GM18861 (cell line): ENCODE measurements around the gene ZNF799.
"Not testable (repeated sequence)": the region's sequence is repeated elsewhere in the genome, so short reads cannot be mapped to it uniquely, and the experiment has no call there.

Source experiments
- ATAC-seq: cut with Tn5 transposase; IDR thresholded peaks from one replicate; pipeline ENCODE4 v1.9.1; 2021; ENCODE audit not compliant: unreplicated experiment

The ZNF799 gene

GRCh38 chr19:12400633-12401502 is at the start of gene ZNF799:
Gene ZNF799 (minus strand): TSS chr19:12401271. CDS start chr19:12401070, 201 bp downstream.
- ATAC-seq = peak; percentile 80

- ATAC-seq = no peak
Measured at GRCh38 chr19:12450844-12451243, 49.8 kb upstream of the ZNF799 start.

DNA sequence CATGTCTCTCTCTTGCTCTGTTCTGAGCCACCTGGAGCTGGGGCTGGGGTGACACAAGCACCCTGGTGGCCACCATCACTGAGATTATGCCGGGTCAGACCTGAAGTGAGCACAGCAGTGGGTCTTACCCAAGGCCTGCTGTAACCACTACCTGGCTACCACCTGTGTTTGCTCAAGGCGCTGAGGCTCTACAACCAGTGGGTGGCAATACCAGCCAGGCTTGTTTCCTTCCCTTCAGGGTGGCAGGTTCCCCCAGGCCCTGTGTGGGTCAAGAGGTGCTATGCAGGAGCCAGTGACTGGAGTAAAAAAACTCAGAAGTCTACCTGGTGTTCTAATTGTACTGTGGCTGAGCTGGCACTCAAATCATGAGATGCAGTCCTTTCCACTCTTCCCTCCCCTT is 47.7 kb upstream of the ZNF799 start:
- no peak for ATAC-seq

- ATAC-seq = peak; percentile 85
Measured at GRCh38 chr19:12440541-12441316, 39.7 kb upstream of the ZNF799 start, which contains the start of gene ZNF443. Gene ZNF443 (minus strand): TSS chr19:12441021. CDS start chr19:12440914, 107 bp downstream.

- peak; percentile 28 for ATAC-seq
Measured at GRCh38 chr19:12439686-12440540, 38.8 kb upstream of the ZNF799 start.

DNA sequence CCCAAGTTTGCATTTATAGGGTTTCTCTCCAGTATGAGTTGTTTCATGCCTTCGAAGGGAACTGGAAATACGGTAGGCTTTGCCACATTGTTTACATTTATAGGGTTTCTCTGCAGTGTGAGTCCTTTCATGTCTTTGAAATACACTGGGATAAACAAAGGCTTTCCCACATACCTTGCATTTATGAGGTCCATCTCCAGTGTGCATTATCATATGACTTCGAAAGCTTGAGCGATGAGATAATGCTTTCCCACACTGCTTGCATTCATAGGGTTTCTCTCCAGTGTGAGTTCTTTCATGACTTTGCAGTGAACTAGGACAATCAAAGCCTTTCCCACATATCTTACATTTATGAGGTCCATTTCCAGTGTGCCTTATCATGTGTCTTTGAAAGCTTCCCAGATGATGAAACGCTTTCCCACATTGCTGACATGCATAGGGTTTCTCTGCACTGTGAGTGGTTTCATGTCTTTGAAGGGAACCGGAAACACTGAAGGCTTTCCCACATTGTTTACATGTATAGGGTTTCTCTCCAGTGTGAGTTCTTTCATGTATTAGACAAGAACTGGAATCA is 29.7 kb upstream of the ZNF799 start:
- ATAC-seq = not testable (repeated sequence)

- no peak for ATAC-seq
Measured at GRCh38 chr19:12425888-12426274, 24.8 kb upstream of the ZNF799 start.

- no peak for ATAC-seq
Measured at GRCh38 chr19:12425236-12425887, 24.3 kb upstream of the ZNF799 start.

DNA sequence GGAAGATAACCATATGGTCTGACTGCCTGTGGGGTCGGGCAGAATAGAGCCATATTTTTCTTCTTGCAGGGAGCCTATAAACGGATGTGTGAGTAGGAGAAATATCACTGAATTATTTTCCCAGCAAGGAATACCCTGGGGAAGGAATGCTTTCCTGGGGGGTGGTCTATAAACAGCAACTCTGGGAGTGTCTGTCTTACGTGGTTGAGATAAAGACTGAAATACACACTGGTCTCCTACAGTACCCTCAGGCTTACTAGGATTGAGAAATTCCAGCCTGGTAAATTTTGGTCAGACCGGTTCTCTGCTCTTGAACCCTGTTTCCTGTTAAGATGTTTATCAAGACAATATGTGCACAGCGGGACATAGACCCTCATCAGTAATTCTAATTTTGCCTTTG is 16.2 kb upstream of the ZNF799 start:
- ATAC-seq = not testable (repeated sequence)

DNA sequence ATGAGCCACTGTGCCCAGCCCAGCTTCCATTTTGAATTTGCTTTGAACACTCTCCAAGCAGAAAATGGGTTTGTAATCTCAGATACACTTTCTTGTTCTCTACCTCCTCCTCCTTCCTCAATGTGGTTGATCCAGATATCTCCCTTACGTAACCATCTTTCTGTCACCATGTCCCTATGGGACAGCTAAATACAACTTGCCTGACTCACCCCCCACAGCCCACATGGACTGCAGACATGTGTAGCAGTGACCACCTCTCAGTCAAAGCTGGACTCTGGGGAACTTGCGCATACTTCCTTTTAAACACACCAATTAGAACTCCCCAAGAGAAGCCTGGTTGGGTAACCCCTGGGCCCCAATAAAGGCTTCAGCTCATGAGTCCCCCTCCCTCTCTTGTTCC is 10.8 kb upstream of the ZNF799 start:
- no peak for ATAC-seq

DNA sequence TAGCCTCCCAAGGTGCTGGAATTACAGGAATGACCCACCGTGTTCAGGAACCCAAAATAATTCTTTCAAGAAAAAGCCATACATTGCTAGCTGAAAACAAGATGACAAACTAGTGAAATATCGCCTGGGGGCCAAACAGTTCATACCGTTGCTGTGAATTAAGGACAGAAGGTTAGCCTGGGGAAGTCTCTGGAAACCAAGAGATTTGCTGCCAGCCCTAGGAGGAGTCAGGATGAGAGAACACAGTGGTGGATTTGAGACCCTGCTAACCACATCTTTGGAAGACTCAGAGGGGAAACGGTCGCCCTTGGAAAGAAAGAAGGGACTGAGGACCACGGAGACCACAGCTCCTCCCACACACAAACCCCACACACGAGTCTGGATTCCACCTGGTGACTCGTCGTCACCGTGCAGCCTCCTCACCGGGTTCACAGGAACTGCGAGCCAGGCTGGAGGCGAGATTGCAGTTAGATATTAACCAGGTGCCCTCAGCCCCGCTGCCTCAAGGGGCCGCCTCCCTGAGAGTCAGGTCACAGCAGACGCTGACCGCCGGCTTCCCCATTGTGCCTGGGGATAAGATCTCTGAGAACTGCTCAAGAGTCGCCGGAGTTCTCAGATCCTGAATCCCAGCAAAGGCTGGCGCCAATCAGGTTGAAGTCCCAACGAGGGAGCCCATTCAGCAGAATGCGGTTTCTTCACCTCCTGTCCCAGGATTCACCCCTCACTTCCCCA is 1.0 kb downstream of the ZNF799 start:
- peak; percentile 43 for ATAC-seq

DNA sequence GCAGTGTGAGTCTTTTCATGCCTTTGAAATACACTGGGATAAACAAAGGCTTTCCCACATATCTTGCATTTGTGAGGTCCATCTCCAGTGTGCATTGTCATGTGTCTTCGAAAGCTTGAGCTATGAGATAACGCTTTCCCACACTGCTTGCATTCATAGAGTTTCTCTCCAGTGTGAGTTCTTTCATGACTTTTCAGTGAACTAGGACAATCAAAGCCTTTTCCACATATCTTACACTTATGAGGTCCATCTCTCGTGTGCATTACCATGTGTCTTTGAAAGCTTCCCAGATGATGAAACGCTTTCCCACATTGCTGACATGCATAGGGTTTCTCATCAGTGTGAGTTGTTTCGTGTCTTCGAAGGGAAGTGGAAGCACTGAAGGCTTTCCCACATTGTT is 9.9 kb downstream of the ZNF799 start:
- ATAC-seq = not testable (repeated sequence)

- not testable (repeated sequence) for ATAC-seq
Measured at GRCh38 chr19:12386365-12386764, 14.7 kb downstream of the ZNF799 start.

DNA sequence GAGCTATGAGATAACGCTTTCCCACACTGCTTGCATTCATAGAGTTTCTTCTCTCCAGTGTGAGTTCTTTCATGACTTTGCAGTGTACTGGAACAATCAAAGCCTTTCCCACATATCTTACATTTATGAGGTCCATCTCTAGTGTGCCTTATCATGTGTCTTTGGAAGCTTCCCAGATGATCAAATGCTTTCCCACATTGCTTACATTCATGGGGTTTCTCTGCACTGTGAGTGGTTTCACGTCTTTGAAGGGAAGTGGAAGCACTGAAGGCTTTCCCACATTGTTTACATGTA is 20.7 kb downstream of the ZNF799 start:
- no peak for ATAC-seq

- no peak for ATAC-seq
Measured at GRCh38 chr19:12379732-12380443, 21.2 kb downstream of the ZNF799 start.

GRCh38 chr19:12374026-12374425 is 27.0 kb downstream of the ZNF799 start:
- no peak for ATAC-seq

DNA sequence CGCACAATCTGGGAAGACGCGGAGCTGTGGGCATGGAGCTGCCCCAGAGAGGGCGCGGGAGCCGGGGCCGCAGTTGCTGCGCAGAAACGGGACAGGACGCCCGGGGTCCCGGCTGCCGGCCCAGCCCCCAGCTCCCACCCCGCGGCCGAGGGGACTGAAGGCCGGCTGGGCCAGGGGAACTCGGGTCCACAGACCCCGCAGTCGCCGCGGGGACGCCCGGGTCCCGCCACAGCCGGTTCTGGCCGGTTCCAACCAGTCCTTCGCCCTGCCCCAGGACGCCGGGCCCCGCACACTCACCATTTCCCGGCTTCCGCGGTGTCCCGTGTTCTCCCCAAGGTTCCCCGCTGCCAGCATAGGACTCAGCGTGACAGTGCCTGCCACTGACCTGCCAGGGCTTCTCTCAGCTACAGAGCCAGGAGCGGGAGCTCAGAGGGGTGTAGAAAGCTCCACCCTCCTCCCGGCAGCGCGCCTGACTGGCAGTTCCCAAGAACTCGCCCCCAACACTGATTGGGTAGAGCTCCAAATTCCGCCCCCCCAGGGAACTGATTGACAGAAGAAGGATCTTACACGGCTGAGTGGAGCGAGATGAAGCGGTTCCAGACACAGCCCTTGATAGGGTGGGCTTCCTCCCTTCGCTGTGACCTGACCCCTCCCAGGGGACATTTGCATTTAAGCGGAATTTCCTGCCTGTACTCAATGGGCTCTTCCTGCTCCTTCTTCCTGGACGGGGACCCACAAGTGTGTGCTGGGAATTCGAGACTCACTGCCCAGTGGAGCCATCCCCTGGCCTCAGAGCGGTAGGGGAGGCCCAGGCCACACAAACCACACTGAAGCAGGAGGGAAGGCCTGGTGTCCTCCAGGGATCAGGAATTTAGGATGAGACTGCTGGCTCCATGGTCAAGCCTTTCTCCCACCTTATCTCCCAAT is 35.6 kb downstream of the ZNF799 start, which contains the start of gene ZNF442:
Gene ZNF442, minus strand, starts transcription at position 448 of the 927 bp plus-strand sequence. CDS start 2,052 bp downstream, outside the sequence.
- ATAC-seq = peak; percentile 88
